ENCODE results near the gene VKORC1L1. TPM values are rescaled to one million over a fixed set of nuclear protein-coding genes. Genes with fewer than 3 reads are reported as not detected.

The VKORC1L1 gene
- total RNA-seq, 1 experiment from 2014 or later = 25.3 TPM

DNA sequence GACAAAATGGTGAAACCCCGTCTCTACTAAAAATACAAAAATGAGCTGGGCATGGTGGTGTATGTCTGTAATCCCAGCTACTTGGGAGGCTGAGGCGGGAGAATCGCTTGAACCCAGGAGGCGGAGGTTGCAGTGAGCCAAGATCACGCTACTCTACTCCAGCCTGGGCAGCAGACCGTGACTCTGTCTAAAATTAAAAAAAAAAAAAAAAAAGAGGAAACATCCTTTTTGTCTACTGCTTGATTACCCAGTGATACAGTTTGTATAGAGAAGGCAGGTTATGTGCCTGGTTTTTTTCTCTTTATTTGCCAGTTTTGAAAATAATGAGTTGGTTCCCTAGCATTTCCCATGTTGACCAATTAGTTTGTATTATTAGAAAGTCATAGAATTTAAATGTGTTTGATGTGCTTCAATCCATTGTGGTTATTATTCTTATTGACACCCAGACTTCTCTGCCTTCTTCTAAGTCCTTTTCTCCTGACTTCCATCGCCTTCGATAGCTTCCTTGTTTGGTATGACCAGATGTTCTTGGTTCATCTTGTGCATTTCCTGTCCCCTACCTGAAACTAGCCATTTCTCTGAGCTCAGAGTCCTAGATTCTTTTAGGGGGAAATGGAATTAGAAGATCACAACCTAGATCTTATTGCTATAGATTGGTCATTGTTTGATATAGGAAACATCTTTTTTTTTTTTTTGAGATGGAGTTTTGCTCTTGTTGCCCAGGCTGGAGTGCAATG lies 43.2 kb downstream of the VKORC1L1 start:
- intact Hi-C loops (cut with micrococcal nuclease; ENCODE audit: unreplicated experiment) = no loop called here
- no peaks in the 10 kb centered on the region for H3K27me3 Mint-ChIP-seq (ENCODE audit: unreplicated experiment)
- BruUV-seq (replicated peaks) = no TSS peak
- CTCF ChIA-PET = no interaction called here
- peaks cover 3% of the 10 kb centered on the region for H3K9me3 Mint-ChIP-seq (ENCODE audit: low read depth, unreplicated experiment)
- no peak for DNase-seq
- H3K27ac Mint-ChIP-seq (ENCODE audit: unreplicated experiment) = no peak overlapping the region
- no peaks in the 10 kb centered on the region for H3K36me3 Mint-ChIP-seq (ENCODE audit: insufficient read depth, unreplicated experiment)
- TF ChIP-seq, protein P1, sequence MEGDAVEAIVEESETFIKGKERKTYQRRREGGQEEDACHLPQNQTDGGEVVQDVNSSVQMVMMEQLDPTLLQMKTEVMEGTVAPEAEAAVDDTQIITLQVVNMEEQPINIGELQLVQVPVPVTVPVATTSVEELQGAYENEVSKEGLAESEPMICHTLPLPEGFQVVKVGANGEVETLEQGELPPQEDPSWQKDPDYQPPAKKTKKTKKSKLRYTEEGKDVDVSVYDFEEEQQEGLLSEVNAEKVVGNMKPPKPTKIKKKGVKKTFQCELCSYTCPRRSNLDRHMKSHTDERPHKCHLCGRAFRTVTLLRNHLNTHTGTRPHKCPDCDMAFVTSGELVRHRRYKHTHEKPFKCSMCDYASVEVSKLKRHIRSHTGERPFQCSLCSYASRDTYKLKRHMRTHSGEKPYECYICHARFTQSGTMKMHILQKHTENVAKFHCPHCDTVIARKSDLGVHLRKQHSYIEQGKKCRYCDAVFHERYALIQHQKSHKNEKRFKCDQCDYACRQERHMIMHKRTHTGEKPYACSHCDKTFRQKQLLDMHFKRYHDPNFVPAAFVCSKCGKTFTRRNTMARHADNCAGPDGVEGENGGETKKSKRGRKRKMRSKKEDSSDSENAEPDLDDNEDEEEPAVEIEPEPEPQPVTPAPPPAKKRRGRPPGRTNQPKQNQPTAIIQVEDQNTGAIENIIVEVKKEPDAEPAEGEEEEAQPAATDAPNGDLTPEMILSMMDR (IDR thresholded peaks at IDR 0.05; ENCODE audit: unreplicated experiment) = no peak
- no peak overlapping the region for H3K4me3 Mint-ChIP-seq (ENCODE audit: low read depth, unreplicated experiment)
- peaks cover 8% of the 10 kb centered on the region for H3K4me1 Mint-ChIP-seq (ENCODE audit: low read depth, unreplicated experiment)

DNA sequence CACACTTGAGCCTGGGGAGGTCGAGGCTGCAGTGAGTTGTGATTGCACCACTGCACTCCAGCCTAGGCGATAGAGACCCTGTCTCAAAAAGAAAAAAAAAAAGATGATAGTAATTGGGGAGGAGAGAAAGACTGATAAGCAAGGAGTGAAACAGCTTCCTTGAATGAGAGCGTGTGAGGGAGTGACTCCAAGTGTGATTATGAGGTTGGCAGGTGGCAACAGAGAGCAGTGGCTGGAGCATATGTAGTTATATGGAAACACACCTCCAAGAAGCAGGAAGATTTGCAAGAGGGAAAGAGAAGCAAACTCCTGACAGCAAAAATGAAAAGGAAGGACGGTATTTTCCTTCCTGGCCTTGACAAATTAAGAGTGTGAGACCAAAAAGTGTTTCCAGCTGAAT lies 50.4 kb downstream of the VKORC1L1 start:
- Mint-ChIP-seq H3K9me3 (ENCODE audit: low read depth, unreplicated experiment) (peaks cover 2% of the 10 kb centered on the region), H3K36me3 (ENCODE audit: insufficient read depth, unreplicated experiment) (no peaks in the 10 kb centered on the region)

DNA sequence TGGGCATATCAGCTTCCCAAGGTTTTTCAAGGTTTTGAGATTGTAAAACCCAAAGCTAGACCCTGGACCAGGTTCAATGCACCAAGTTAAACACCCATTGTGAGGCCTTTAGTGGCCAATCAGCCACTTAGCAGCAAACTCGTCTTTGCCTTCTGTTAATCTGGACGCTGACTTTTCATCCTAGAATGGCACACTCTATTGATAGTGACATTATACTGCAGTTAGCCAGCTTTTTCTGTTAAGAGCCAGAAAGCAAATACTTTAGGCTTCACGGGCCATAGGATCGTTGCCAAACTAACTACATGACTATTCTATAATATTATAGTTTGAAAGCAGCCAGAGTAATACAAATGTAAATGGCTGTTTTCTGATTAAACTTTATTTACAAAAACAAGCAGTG lies 51.3 kb downstream of the VKORC1L1 start:
- Mint-ChIP-seq H3K4me3 (ENCODE audit: low read depth, unreplicated experiment) (no peak overlapping the region), H3K27me3 (ENCODE audit: unreplicated experiment) (no peaks in the 10 kb centered on the region), H3K4me1 (ENCODE audit: low read depth, unreplicated experiment) (no peaks in the 10 kb centered on the region), H3K9me3 (ENCODE audit: low read depth, unreplicated experiment) (peaks cover 2% of the 10 kb centered on the region), H3K27ac (ENCODE audit: unreplicated experiment) (no peak overlapping the region), H3K36me3 (ENCODE audit: insufficient read depth, unreplicated experiment) (no peaks in the 10 kb centered on the region)
- TF ChIP-seq, protein P1 (IDR thresholded peaks at IDR 0.05; ENCODE audit: unreplicated experiment) = no peak
- DNase-seq = no peak
- BruUV-seq (replicated peaks) = no TSS peak
- intact Hi-C loops (cut with micrococcal nuclease; ENCODE audit: unreplicated experiment) = no loop called here
- CTCF ChIA-PET = no interaction called here

More for the DNA sequence above, 50.4 kb downstream of the VKORC1L1 start:
- Mint-ChIP-seq H3K4me1 (ENCODE audit: low read depth, unreplicated experiment) (no peaks in the 10 kb centered on the region), H3K27ac (ENCODE audit: unreplicated experiment) (no peak overlapping the region), H3K27me3 (ENCODE audit: unreplicated experiment) (no peaks in the 10 kb centered on the region), H3K4me3 (ENCODE audit: low read depth, unreplicated experiment) (no peak overlapping the region)
- DNase-seq = no peak
- CTCF ChIA-PET = no interaction called here
- BruUV-seq (replicated peaks) = no TSS peak
- intact Hi-C loops (cut with micrococcal nuclease; ENCODE audit: unreplicated experiment) = no loop called here
- TF ChIP-seq, protein P1 (IDR thresholded peaks at IDR 0.05; ENCODE audit: unreplicated experiment) = no peak

DNA sequence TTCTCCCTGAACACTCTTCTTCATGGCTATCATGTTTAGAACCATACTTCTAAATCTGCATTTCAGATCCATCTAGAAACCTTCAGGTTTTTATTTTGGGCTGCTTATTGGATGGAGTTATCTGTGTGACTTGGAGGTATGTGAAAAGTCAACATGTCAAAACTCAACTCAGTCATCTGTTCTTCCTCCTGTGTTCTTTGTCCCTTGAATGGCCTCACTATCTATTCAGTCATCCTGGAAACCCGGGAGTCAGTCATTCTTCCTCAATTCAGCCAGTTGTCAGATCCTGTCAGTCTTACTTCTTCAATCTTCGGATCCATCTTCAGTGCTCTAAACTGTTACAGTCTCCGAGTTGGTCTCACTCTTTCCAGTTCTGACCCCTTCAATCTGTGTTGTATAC lies 52.2 kb downstream of the VKORC1L1 start:
- no peaks in the 10 kb centered on the region for H3K36me3 Mint-ChIP-seq (ENCODE audit: insufficient read depth, unreplicated experiment)
- no peak overlapping the region for H3K4me3 Mint-ChIP-seq (ENCODE audit: low read depth, unreplicated experiment)
- intact Hi-C loops (cut with micrococcal nuclease; ENCODE audit: unreplicated experiment) = no loop called here
- DNase-seq = no peak
- H3K27me3 Mint-ChIP-seq (ENCODE audit: unreplicated experiment) = no peaks in the 10 kb centered on the region
- TF ChIP-seq, protein P1 (IDR thresholded peaks at IDR 0.05; ENCODE audit: unreplicated experiment) = no peak
- no peak overlapping the region for H3K27ac Mint-ChIP-seq (ENCODE audit: unreplicated experiment)
- H3K4me1 Mint-ChIP-seq (ENCODE audit: low read depth, unreplicated experiment) = no peaks in the 10 kb centered on the region
- peaks cover 2% of the 10 kb centered on the region for H3K9me3 Mint-ChIP-seq (ENCODE audit: low read depth, unreplicated experiment)
- CTCF ChIA-PET = no interaction called here
- BruUV-seq (replicated peaks) = no TSS peak
